Measurements from ENCODE around the gene TFR2. TPM values are rescaled to one million over a fixed set of nuclear protein-coding genes. Genes with fewer than 3 reads are reported as not detected.

Gene TFR2
- total and polyA plus RNA-seq, 11 donors: 0.08 to 0.59 (median 0.40) TPM; not detected in 5

GRCh38 chr7:100679129-100679926 is 38.0 kb upstream of the TFR2 start:
- Histone ChIP-seq H3K36me3 (peaks cover 3 to 79% (median 76%) of the 10 kb centered on the region in 9 donors), H3K27me3 (no peaks in the 10 kb centered on the region), H3K4me3 (peak overlapping the region in 1 of 12 donors; percentile 7), H3K27ac (peak overlapping the region in 7 of 12 donors; percentile 3 to 67 (median 24)), H3K9me3 (no peaks in the 10 kb centered on the region), H3K4me1 (peaks cover 0 to 44% (median 14%) of the 10 kb centered on the region in 12 donors)
- TF ChIP-seq POLR2A (IDR thresholded peaks at IDR 0.05): no peak
- TF ChIP-seq CTCF (IDR thresholded peaks at IDR 0.05): no peak
- DNase-seq: peak in 1 of 5 donors; percentile 44
- WGBS, 4 donors: 72 to 75% (median 73%) methylated on average over 12 to 13 of the region's 13 CpGs
- no peak for ATAC-seq
- intact Hi-C loops (cut with DNase I): loop anchor here in 6 of 10 donors (5.0 to 10.0 kb wide), 6 partner anchors 65 to 212 kb away; partner anchors contain the start of genes FBXO24 (in 2 of the 6), LRCH4 (in 2 of the 6) and MOSPD3 (in 1 of the 6)

GRCh38 chr7:100678291-100678984 is 37.1 kb upstream of the TFR2 start:
- DNase-seq (peak in 1 of 5 donors; percentile 70), ATAC-seq (no peak)
- intact Hi-C loops (cut with DNase I): loop anchor here in 6 of 10 donors (5.0 to 10.0 kb wide), 6 partner anchors 64 to 211 kb away; partner anchors contain the start of genes FBXO24 (in 2 of the 6), LRCH4 (in 2 of the 6) and MOSPD3 (in 1 of the 6)
- Histone ChIP-seq H3K4me3 (no peak overlapping the region), H3K36me3 (peaks cover 3 to 70% (median 67%) of the 10 kb centered on the region in 9 donors), H3K27me3 (no peaks in the 10 kb centered on the region), H3K9me3 (no peaks in the 10 kb centered on the region), H3K27ac (peak overlapping the region in 2 of 12 donors; percentile 5 to 67), H3K4me1 (peaks cover 0 to 44% (median 14%) of the 10 kb centered on the region in 12 donors)
- 61 to 73% (median 71%) methylated on average over 33 to 35 of the region's 35 CpGs for WGBS, 4 donors
- TF ChIP-seq CTCF (IDR thresholded peaks at IDR 0.05) (no peak), POLR2A (IDR thresholded peaks at IDR 0.05) (no peak)

GRCh38 chr7:100677308-100678267 is 36.2 kb upstream of the TFR2 start:
- 82 to 86% (median 84%) methylated on average over 27 to 36 of the region's 36 CpGs for WGBS, 4 donors
- Histone ChIP-seq H3K27ac (peak overlapping the region in 2 of 12 donors; percentile 20 to 67), H3K27me3 (no peaks in the 10 kb centered on the region), H3K9me3 (no peaks in the 10 kb centered on the region), H3K4me1 (peaks cover 0 to 49% (median 17%) of the 10 kb centered on the region in 12 donors), H3K4me3 (no peak overlapping the region), H3K36me3 (peaks cover 0 to 62% (median 58%) of the 10 kb centered on the region in 9 donors)
- DNase-seq: peak in 1 of 5 donors; percentile 63
- ATAC-seq: no peak
- intact Hi-C loops (cut with DNase I): loop anchor here in 6 of 10 donors (5.0 to 10.0 kb wide), 6 partner anchors 63 to 210 kb away; partner anchors contain the start of genes FBXO24 (in 2 of the 6), LRCH4 (in 2 of the 6) and MOSPD3 (in 1 of the 6)
- TF ChIP-seq CTCF (IDR thresholded peaks at IDR 0.05): no peak
- TF ChIP-seq POLR2A (IDR thresholded peaks at IDR 0.05): no peak

All from heart left ventricle (tissue), 16 donors.